Vagina (tissue), 2 donors: ENCODE results near the gene HOXB5. TPM values are rescaled to one million over a fixed set of nuclear protein-coding genes. Genes with fewer than 3 reads are reported as not detected.

Source experiments
- DNase-seq, 2 donors: peaks; one replicate each; pipeline ENCODE4 v3.0.0-alpha.2; 2017; ENCODE audit errors: extremely low spot score in 2 of 2
- H3K27ac ChIP-seq: fragments of 200-600 bp; sonication (generic); one replicate; pipeline ENCODE4 v1.5.1; 2019
- H3K27me3 ChIP-seq: fragments of 200-600 bp; sonication (generic); one replicate; pipeline ENCODE4 v1.5.1; 2019
- H3K36me3 ChIP-seq, 2 donors: fragments of 200-600 bp; sonication (generic); one replicate each; pipeline ENCODE4 v1.5.1; 2017 to 2019
- H3K4me1 ChIP-seq: fragments of 200-600 bp; sonication (generic); one replicate; pipeline ENCODE4 v1.5.1; 2019
- H3K4me3 ChIP-seq, 2 donors: fragments of 200-600 bp; sonication (generic); 1 replicate in 1 of 2; 2 replicates in 1 of 2; pipeline ENCODE4 v1.5.1; 2016 to 2019
- H3K9me3 ChIP-seq: fragments of 200-600 bp; sonication (generic); one replicate; pipeline ENCODE4 v1.5.1; 2019
- CTCF ChIP-seq, 3 experiments: fragments of 450-650 bp in 2 of 3; fragments of 200-600 bp in 1 of 3; sonication (generic) in 1 of 3; IDR thresholded peaks; one replicate each; pipeline ENCODE4 v1.5.1; 2017 to 2019; ENCODE audit warnings: antibody characterized with exemption in 3 of 3, mild to moderate bottlenecking in 2 of 3, moderate library complexity in 2 of 3
- POLR2A ChIP-seq, 2 donors: fragments of 450-650 bp; IDR thresholded peaks; one replicate each; pipeline ENCODE4 v1.6.1; 2017; ENCODE audit warnings: antibody characterized with exemption in 2 of 2, mild to moderate bottlenecking in 2 of 2, moderate library complexity in 2 of 2
- POLR2AphosphoS5 ChIP-seq, 2 donors: sonication (generic); formaldehyde crosslinking; IDR thresholded peaks; one replicate each; pipeline ENCODE4 v1.9.0; 2017; ENCODE audit warnings: antibody characterized with exemption in 2 of 2, mild to moderate bottlenecking in 2 of 2, low read depth in 1 of 2; ENCODE audit not compliant: insufficient read depth in 1 of 2
- intact Hi-C: fragments of 100-400 bp; cut with DNase I; formaldehyde crosslinking; loops from one replicate; pipeline ENCODE4 v1.15.1; 2023
- total RNA-seq: library from RNA; depleted of rRNA; stranded (reverse); fragments of >200 nt; gene quantifications from one replicate; pipeline ENCODE4 v1.2.3, GENCODE V29; 2016

HOXB5 gene
- total RNA-seq, 1 donor from 2014 or later, result 0.74 TPM

- DNase-seq, result no peak
- no peaks in the 10 kb centered on the region for H3K27me3 ChIP-seq
- intact Hi-C loops, result no loop called here
Observed at GRCh38 chr17:48579471-48579759, 14.2 kb downstream of the HOXB5 start.

GRCh38 chr17:48578616-48579470 is 14.7 kb downstream of the HOXB5 start:
- TF ChIP-seq CTCF (IDR thresholded peaks at IDR 0.05), result no peak
- TF ChIP-seq POLR2A (IDR thresholded peaks at IDR 0.05), result no peak
- TF ChIP-seq POLR2AphosphoS5 (IDR thresholded peaks at IDR 0.05; ENCODE audit: insufficient read depth in 1 of 2, low read depth in 1 of 2), result no peak
- peak overlapping the region; percentile 50 to 52 for H3K4me3 ChIP-seq
- H3K27me3 ChIP-seq, result no peaks in the 10 kb centered on the region
- no peak for DNase-seq
- peaks cover 44% of the 10 kb centered on the region for H3K4me1 ChIP-seq
- H3K36me3 ChIP-seq, result no peaks in the 10 kb centered on the region
- intact Hi-C loops, result no loop called here
- no peaks in the 10 kb centered on the region for H3K9me3 ChIP-seq
- peak overlapping the region; percentile 75 for H3K27ac ChIP-seq

More at GRCh38 chr17:48579471-48579759, 14.2 kb downstream of the HOXB5 start:
- H3K9me3 ChIP-seq, result no peaks in the 10 kb centered on the region
- TF ChIP-seq CTCF (IDR thresholded peaks at IDR 0.05) (no peak), POLR2AphosphoS5 (IDR thresholded peaks at IDR 0.05; ENCODE audit: insufficient read depth in 1 of 2, low read depth in 1 of 2) (no peak), POLR2A (IDR thresholded peaks at IDR 0.05) (no peak)
- H3K4me3 ChIP-seq, result peak overlapping the region in 1 of 2 donors; percentile 50
- no peak overlapping the region for H3K27ac ChIP-seq
- H3K36me3 ChIP-seq, result no peaks in the 10 kb centered on the region
- H3K4me1 ChIP-seq, result peaks cover 44% of the 10 kb centered on the region

- no peak for TF ChIP-seq CTCF (IDR thresholded peaks at IDR 0.05)
- TF ChIP-seq POLR2A (IDR thresholded peaks at IDR 0.05), result no peak
- TF ChIP-seq POLR2AphosphoS5 (IDR thresholded peaks at IDR 0.05; ENCODE audit: insufficient read depth in 1 of 2, low read depth in 1 of 2), result peak in 1 of 2 donors; percentile 68
- Histone ChIP-seq H3K4me3 (peak within 1 kb of the TSS; percentile 50 to 52), H3K27ac (peak within 1 kb of the TSS; percentile 75), H3K4me1 (peaks cover 44% of the 10 kb centered on the region), H3K27me3 (no peaks in the 10 kb centered on the region), H3K36me3 (no peaks in the 10 kb centered on the region), H3K9me3 (no peaks in the 10 kb centered on the region)
- intact Hi-C loops, result loop anchor here (2.0 kb wide), 1 partner anchor 35 kb away; no protein-coding TSS in a partner anchor
- DNase-seq, result no peak
Observed at GRCh38 chr17:48577946-48578615, 15.5 kb downstream of the HOXB5 start, which contains the start of gene HOXB4. Gene HOXB4, minus strand, starts transcription at chr17:48578350. Its CDS starts 31 bp downstream, at chr17:48578319.

GRCh38 chr17:48577330-48577945 is 16.1 kb downstream of the HOXB5 start:
- no peak for DNase-seq
- H3K27me3 ChIP-seq, result no peaks in the 10 kb centered on the region
- H3K27ac ChIP-seq, result peak overlapping the region; percentile 75
- no peaks in the 10 kb centered on the region for H3K9me3 ChIP-seq
- intact Hi-C loops, result loop anchor here (2.0 kb wide), 1 partner anchor 35 kb away; no protein-coding TSS in a partner anchor
- H3K36me3 ChIP-seq, result no peaks in the 10 kb centered on the region
- no peak for TF ChIP-seq POLR2A (IDR thresholded peaks at IDR 0.05)
- no peak for TF ChIP-seq CTCF (IDR thresholded peaks at IDR 0.05)
- TF ChIP-seq POLR2AphosphoS5 (IDR thresholded peaks at IDR 0.05; ENCODE audit: insufficient read depth in 1 of 2, low read depth in 1 of 2), result no peak
- peak overlapping the region; percentile 50 to 52 for H3K4me3 ChIP-seq
- H3K4me1 ChIP-seq, result peaks cover 44% of the 10 kb centered on the region
